Aorta (tissue), 5 donors: Measurements from ENCODE around the gene TGFB2. TPM values are rescaled to one million over a fixed set of nuclear protein-coding genes. Genes with fewer than 3 reads are reported as not detected.

Experiments used
- ATAC-seq: fragments of 200-7000 bp; cut with Tn5 transposase; one replicate; pipeline ENCODE4 v1.9.1; 2022; ENCODE audit warnings: moderate library complexity; ENCODE audit not compliant: low FRiP score
- DNase-seq, 2 donors: peaks; one replicate each; pipeline ENCODE4 v3.0.0-alpha.2; 2020
- H3K27ac ChIP-seq, 2 donors: one replicate each; pipeline ENCODE4 v1.5.1; 2013; ENCODE audit warnings: low read length in 2 of 2, mild to moderate bottlenecking in 2 of 2, moderate library complexity in 2 of 2, control low read depth in 1 of 2, inconsistent platforms in 1 of 2, low read depth in 1 of 2
- H3K27me3 ChIP-seq, 2 donors: one replicate each; pipeline ENCODE4 v1.6.1; 2013; ENCODE audit warnings: control low read depth in 1 of 2, low read length in 1 of 2, mild to moderate bottlenecking in 1 of 2, moderate library complexity in 1 of 2; ENCODE audit not compliant: insufficient read depth in 2 of 2, control insufficient read depth in 1 of 2
- H3K36me3 ChIP-seq, 2 donors: one replicate each; pipeline ENCODE4 v1.6.1; 2013; ENCODE audit warnings: control low read depth in 1 of 2, low read length in 1 of 2, mild to moderate bottlenecking in 1 of 2; ENCODE audit not compliant: insufficient read depth in 2 of 2, control insufficient read depth in 1 of 2
- H3K4me1 ChIP-seq, 2 donors: one replicate each; pipeline ENCODE4 v1.6.1; 2013; ENCODE audit warnings: low read length in 2 of 2, control low read depth in 1 of 2, mild to moderate bottlenecking in 1 of 2, moderate library complexity in 1 of 2; ENCODE audit not compliant: insufficient read depth in 2 of 2, control insufficient read depth in 1 of 2
- H3K4me3 ChIP-seq, 2 donors: one replicate each; pipeline ENCODE4 v1.5.1; 2013; ENCODE audit warnings: low read length in 2 of 2, control low read depth in 1 of 2, mild to moderate bottlenecking in 1 of 2
- H3K9me3 ChIP-seq: one replicate; pipeline ENCODE4 v1.6.1; 2013; ENCODE audit warnings: mild to moderate bottlenecking, low read length; ENCODE audit not compliant: control insufficient read depth
- WGBS, 2 donors: extraction: QIAGEN DNeasy Blood & Tissue Kit; methylation state at CpG; one replicate each; pipeline ENCODE4 v1.1.7; 2013; 5-methylcytosine and 5-hydroxymethylcytosine counted together
- intact Hi-C, 2 donors: fragments of 100-400 bp; cut with DNase I; formaldehyde crosslinking; loops; one replicate each; pipeline versions ENCODE4 v1.14.2 to v1.15.0; 2022
- polyA plus RNA-seq, 2 donors: library from polyadenylated mRNA; stranded (reverse); fragments of 200-250 nt; gene quantifications; one replicate each; pipeline ENCODE4 v1.2.3, GENCODE V29; 2013
- total RNA-seq, 2 donors: library from RNA; stranded (reverse); fragmentation: NEBNext Ultra II Directional; extraction: Animal tissue kit (Norgen Biotek cat#: 25700); gene quantifications; one replicate each; pipeline ENCODE4 v1.2.1, GENCODE V29; 2021
- donor health status: healthy with polysubstance abuse.
- donor health status: Bipolar disorder and iron deficiency.
- donor health status: DM: no; HTN: no; CAD: no.
- donor health status: DM: no; HTN: no; CAD: no.
- donor health status: DM: yes; HTN: yes; CAD: no.

TGFB2 gene
- total and polyA plus RNA-seq, 4 donors, result 2.2 to 18.0 (median 9.1) TPM

- Histone ChIP-seq H3K27ac (peak overlapping the region in 1 of 2 donors; percentile 30), H3K4me1 (peaks cover 0 to 10% of the 10 kb centered on the region in 2 donors), H3K9me3 (no peaks in the 10 kb centered on the region), H3K36me3 (no peaks in the 10 kb centered on the region), H3K27me3 (no peaks in the 10 kb centered on the region), H3K4me3 (no peak overlapping the region)
- intact Hi-C loops, result no loop called here
- 50 to 55% methylated on average over 7 of the region's 7 CpGs for WGBS, 2 donors
- ATAC-seq, result no peak
- no peak for DNase-seq
Observed at GRCh38 chr1:218380125-218380977, 35.2 kb downstream of the TGFB2 start.

GRCh38 chr1:218382261-218382660, 37.1 kb downstream of the TGFB2 start:
- 96% methylated on average over 4 of the region's 4 CpGs for WGBS, 2 donors
- ATAC-seq (no peak), DNase-seq (no peak)
- Histone ChIP-seq H3K36me3 (no peaks in the 10 kb centered on the region), H3K4me3 (no peak overlapping the region), H3K4me1 (peaks cover 0 to 10% of the 10 kb centered on the region in 2 donors), H3K27ac (no peak overlapping the region), H3K27me3 (no peaks in the 10 kb centered on the region), H3K9me3 (no peaks in the 10 kb centered on the region)
- intact Hi-C loops, result no loop called here

- no peak for DNase-seq
- no peaks in the 10 kb centered on the region for H3K27me3 ChIP-seq
- WGBS, 2 donors, result 35 to 37% methylated on average over 2 of the region's 2 CpGs
- no peak for ATAC-seq
- no peaks in the 10 kb centered on the region for H3K36me3 ChIP-seq
- no peak overlapping the region for H3K4me3 ChIP-seq
- intact Hi-C loops, result no loop called here
- peaks cover 0 to 10% of the 10 kb centered on the region in 2 donors for H3K4me1 ChIP-seq
- H3K27ac ChIP-seq, result no peak overlapping the region
- H3K9me3 ChIP-seq, result no peaks in the 10 kb centered on the region
Observed at GRCh38 chr1:218383051-218383450, 37.9 kb downstream of the TGFB2 start.

GRCh38 chr1:218383681-218384080, 38.5 kb downstream of the TGFB2 start:
- intact Hi-C loops, result no loop called here
- Histone ChIP-seq H3K27ac (no peak overlapping the region), H3K4me3 (no peak overlapping the region), H3K36me3 (no peaks in the 10 kb centered on the region), H3K9me3 (no peaks in the 10 kb centered on the region), H3K4me1 (peaks cover 0 to 10% of the 10 kb centered on the region in 2 donors), H3K27me3 (no peaks in the 10 kb centered on the region)
- WGBS, 2 donors, result 64 to 69% methylated on average over 8 of the region's 8 CpGs
- ATAC-seq (no peak), DNase-seq (no peak)

GRCh38 chr1:218384581-218384993, 39.5 kb downstream of the TGFB2 start:
- Histone ChIP-seq H3K4me1 (peaks cover 0 to 10% of the 10 kb centered on the region in 2 donors), H3K27ac (no peak overlapping the region), H3K4me3 (no peak overlapping the region), H3K36me3 (no peaks in the 10 kb centered on the region), H3K27me3 (no peaks in the 10 kb centered on the region), H3K9me3 (no peaks in the 10 kb centered on the region)
- ATAC-seq (no peak), DNase-seq (no peak)
- intact Hi-C loops, result no loop called here
- 15 to 25% methylated on average over 6 of the region's 6 CpGs for WGBS, 2 donors

- Histone ChIP-seq H3K27ac (no peak overlapping the region), H3K4me3 (no peak overlapping the region), H3K9me3 (no peaks in the 10 kb centered on the region), H3K27me3 (no peaks in the 10 kb centered on the region), H3K4me1 (peaks cover 0 to 3% of the 10 kb centered on the region in 2 donors), H3K36me3 (no peaks in the 10 kb centered on the region)
- 88 to 91% methylated on average over 8 of the region's 8 CpGs for WGBS, 2 donors
- intact Hi-C loops, result no loop called here
- ATAC-seq, result no peak
- DNase-seq, result no peak
Observed at GRCh38 chr1:218388591-218388990, 43.5 kb downstream of the TGFB2 start.

GRCh38 chr1:218390618-218391017, 45.5 kb downstream of the TGFB2 start:
- 8 to 17% methylated on average over 3 of the region's 3 CpGs for WGBS, 2 donors
- intact Hi-C loops, result no loop called here
- no peaks in the 10 kb centered on the region for H3K9me3 ChIP-seq
- H3K4me3 ChIP-seq, result no peak overlapping the region
- H3K27ac ChIP-seq, result no peak overlapping the region
- H3K27me3 ChIP-seq, result no peaks in the 10 kb centered on the region
- DNase-seq (no peak), ATAC-seq (no peak)
- peaks cover 3% of the 10 kb centered on the region in 2 donors for H3K4me1 ChIP-seq
- H3K36me3 ChIP-seq, result no peaks in the 10 kb centered on the region

GRCh38 chr1:218392780-218393179, 47.6 kb downstream of the TGFB2 start:
- WGBS, 2 donors, result 92 to 95% methylated on average over 4 of the region's 4 CpGs

GRCh38 chr1:218394416-218394815, 49.3 kb downstream of the TGFB2 start:
- H3K27ac ChIP-seq, result peak overlapping the region in 1 of 2 donors; percentile 25
- H3K4me1 ChIP-seq, result peaks cover 3% of the 10 kb centered on the region in 2 donors
- H3K9me3 ChIP-seq, result no peaks in the 10 kb centered on the region
- no peaks in the 10 kb centered on the region for H3K36me3 ChIP-seq
- peak overlapping the region in 1 of 2 donors; percentile 44 for H3K4me3 ChIP-seq
- intact Hi-C loops, result no loop called here
- no peak for DNase-seq
- ATAC-seq, result peak; percentile 69
- H3K27me3 ChIP-seq, result no peaks in the 10 kb centered on the region
- WGBS, 2 donors, result 29 to 38% methylated on average over 11 of the region's 11 CpGs

More at GRCh38 chr1:218392780-218393179, 47.6 kb downstream of the TGFB2 start:
- ATAC-seq (no peak), DNase-seq (no peak)
- no peak overlapping the region for H3K27ac ChIP-seq
- H3K4me1 ChIP-seq, result peaks cover 3% of the 10 kb centered on the region in 2 donors
- H3K27me3 ChIP-seq, result no peaks in the 10 kb centered on the region
- intact Hi-C loops, result no loop called here
- H3K4me3 ChIP-seq, result no peak overlapping the region
- H3K9me3 ChIP-seq, result no peaks in the 10 kb centered on the region
- no peaks in the 10 kb centered on the region for H3K36me3 ChIP-seq
